ENCODE results near the gene TBC1D5. TPM values are rescaled to one million over a fixed set of nuclear protein-coding genes. Genes with fewer than 3 reads are reported as not detected.
"Not testable (repeated sequence)": the region's sequence is repeated elsewhere in the genome, so short reads cannot be mapped to it uniquely, and the experiment has no call there.

TBC1D5 gene
- total and polyA plus RNA-seq, 7 donors: 7.2 to 82.3 (median 43.7) TPM

GRCh38 chr3:17707813-17708543 is 34.5 kb downstream of the TBC1D5 start:
- intact Hi-C loops (cut with DNase I): no loop called here
- 63 to 85% methylated on average over 4 of the region's 4 CpGs for WGBS, 2 donors
- Histone ChIP-seq H3K27ac (no peak overlapping the region), H3K27me3 (no peaks in the 10 kb centered on the region), H3K4me3 (no peak overlapping the region), H3K9me3 (no peaks in the 10 kb centered on the region), H3K36me3 (no peaks in the 10 kb centered on the region), H3K4me1 (no peaks in the 10 kb centered on the region)
- DNase-seq: no peak
- no peak for TF ChIP-seq POLR2A (IDR thresholded peaks at IDR 0.05)
- no peak for TF ChIP-seq CTCF (IDR thresholded peaks at IDR 0.05)
- no peak for TF ChIP-seq EP300 (IDR thresholded peaks at IDR 0.05)
- no peak for TF ChIP-seq POLR2AphosphoS5 (IDR thresholded peaks at IDR 0.05)

DNA sequence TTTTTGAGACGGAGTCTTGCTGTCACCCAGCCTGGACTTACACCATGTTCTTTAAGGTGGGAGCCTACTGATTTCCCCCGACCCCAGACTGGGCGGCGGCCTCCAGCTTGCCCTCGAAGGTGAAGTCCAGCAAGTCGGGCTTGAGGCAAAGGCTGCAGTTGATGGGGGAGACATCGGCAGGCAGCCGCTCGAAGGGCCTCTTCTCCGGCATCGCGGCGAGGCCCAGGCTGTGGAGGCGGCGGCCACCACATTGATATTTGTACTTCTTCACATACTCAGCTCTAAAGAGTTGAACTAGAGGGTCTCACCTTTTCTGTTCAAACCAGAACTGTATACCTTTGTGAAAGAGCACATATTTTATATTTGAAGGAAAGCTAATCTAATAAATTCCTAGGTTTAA is 36.4 kb downstream of the TBC1D5 start:
- H3K4me1 ChIP-seq; H3K4me3 ChIP-seq; H3K9me3 ChIP-seq; DNase-seq; H3K36me3 ChIP-seq; H3K27ac ChIP-seq; intact Hi-C loops (cut with DNase I); H3K27me3 ChIP-seq: not testable (repeated sequence)
- WGBS, 2 donors: 97 to 99% methylated on average over 15 of the region's 15 CpGs

DNA sequence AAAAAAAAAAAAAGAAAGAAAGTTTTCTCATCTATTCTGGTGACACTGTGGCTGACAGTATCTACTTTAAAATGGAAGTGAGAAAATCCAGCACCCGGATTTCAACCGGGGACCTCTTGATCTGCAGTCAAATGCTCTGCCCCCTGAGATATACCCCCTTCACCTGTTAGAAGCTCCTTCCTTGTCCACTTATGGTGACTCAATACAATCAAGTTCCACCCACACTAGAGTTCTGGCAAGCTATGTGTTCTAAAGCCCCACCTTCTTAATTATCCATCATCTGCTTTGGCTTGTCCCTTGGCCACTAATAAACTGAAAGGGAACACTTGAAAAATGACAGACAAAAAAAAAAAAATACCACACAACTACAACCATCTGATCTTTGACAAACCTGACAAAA is 42.6 kb downstream of the TBC1D5 start:
- intact Hi-C loops (cut with DNase I); H3K4me1 ChIP-seq; DNase-seq; H3K9me3 ChIP-seq; H3K36me3 ChIP-seq; H3K4me3 ChIP-seq; H3K27me3 ChIP-seq; H3K27ac ChIP-seq: not testable (repeated sequence)
- 98 to 100% methylated on average over 2 of the region's 2 CpGs for WGBS, 2 donors

- intact Hi-C loops (cut with DNase I); H3K4me1 ChIP-seq; H3K9me3 ChIP-seq; DNase-seq; H3K4me3 ChIP-seq; H3K27ac ChIP-seq; H3K36me3 ChIP-seq; H3K27me3 ChIP-seq: not testable (repeated sequence)
- 94 to 95% methylated on average over 2 of the region's 2 CpGs for WGBS, 2 donors
Measured at GRCh38 chr3:17695665-17696064, 46.8 kb downstream of the TBC1D5 start.

DNA sequence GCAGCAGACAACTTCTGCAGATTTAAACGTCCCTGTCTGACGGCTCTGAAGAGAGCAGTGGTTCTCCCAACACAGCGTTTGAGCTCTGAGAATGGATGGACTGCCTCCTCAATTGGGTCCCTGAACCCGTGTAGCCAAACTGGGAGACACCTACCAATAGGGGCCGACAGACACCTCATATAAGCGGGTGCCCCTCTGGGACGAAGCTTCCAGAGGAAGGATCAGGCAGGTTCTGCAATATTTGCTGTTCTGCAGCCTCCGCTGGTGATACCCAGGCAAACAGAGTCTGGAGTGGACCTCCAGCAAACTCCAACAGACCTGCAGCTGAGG is 48.8 kb downstream of the TBC1D5 start:
- H3K4me3 ChIP-seq; DNase-seq; intact Hi-C loops (cut with DNase I); H3K9me3 ChIP-seq; H3K27ac ChIP-seq; H3K27me3 ChIP-seq; H3K4me1 ChIP-seq; H3K36me3 ChIP-seq: not testable (repeated sequence)
- 97% methylated on average over 8 of the region's 8 CpGs for WGBS, 2 donors

GRCh38 chr3:17692846-17693669 is 49.4 kb downstream of the TBC1D5 start:
- intact Hi-C loops (cut with DNase I): not testable (repeated sequence)

DNA sequence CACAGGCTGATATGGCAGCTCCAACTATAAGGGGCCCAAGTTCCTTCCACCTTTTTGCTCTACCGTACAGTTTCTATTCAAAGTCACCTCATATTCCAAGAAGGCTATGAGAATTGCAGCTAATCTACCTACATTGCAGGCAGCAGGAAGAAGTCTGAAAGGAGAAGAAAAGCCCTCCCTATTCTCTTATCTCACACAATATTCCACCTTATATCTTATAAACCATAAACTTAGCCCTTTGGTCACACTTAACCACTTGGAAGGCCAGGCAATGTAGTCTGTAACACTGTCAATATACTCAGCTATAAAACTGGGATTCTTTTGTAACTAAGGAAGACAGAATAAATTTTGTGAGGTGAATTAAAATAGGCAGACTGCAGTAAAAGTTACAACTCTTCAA is 54.9 kb downstream of the TBC1D5 start:
- no peak for DNase-seq
- TF ChIP-seq CTCF (IDR thresholded peaks at IDR 0.05) (no peak), EP300 (IDR thresholded peaks at IDR 0.05) (no peak), POLR2AphosphoS5 (IDR thresholded peaks at IDR 0.05) (no peak), POLR2A (IDR thresholded peaks at IDR 0.05) (no peak)
- no peak overlapping the region for H3K27ac ChIP-seq
- 18 to 69% methylated on average over 1 of the region's 1 CpG for WGBS, 2 donors
- no peaks in the 10 kb centered on the region for H3K27me3 ChIP-seq
- H3K4me1 ChIP-seq: no peaks in the 10 kb centered on the region
- no peaks in the 10 kb centered on the region for H3K36me3 ChIP-seq
- H3K4me3 ChIP-seq: no peak overlapping the region
- no peaks in the 10 kb centered on the region for H3K9me3 ChIP-seq
- intact Hi-C loops (cut with DNase I): no loop called here

More at GRCh38 chr3:17692846-17693669, 49.4 kb downstream of the TBC1D5 start:
- H3K4me3 ChIP-seq, H3K4me1 ChIP-seq, H3K27ac ChIP-seq, DNase-seq, H3K36me3 ChIP-seq, H3K9me3 ChIP-seq, H3K27me3 ChIP-seq: not testable (repeated sequence)
- WGBS, 2 donors: 92 to 93% methylated on average over 22 of the region's 22 CpGs

Measured in sigmoid colon (tissue), 7 donors.